ENCODE results near the gene CCDC15. TPM values are rescaled to one million over a fixed set of nuclear protein-coding genes. Genes with fewer than 3 reads are reported as not detected.
A peak's percentile ranks its signal among the peaks of the same experiment; 100 is the strongest.

CCDC15 gene
- total RNA-seq, 1 donor from 2014 or later = 8.7 TPM

GRCh38 chr11:125063429-125064043, 109.5 kb downstream of the CCDC15 start:
- DNase-seq (ENCODE audit: low spot score) = no peak

DNA sequence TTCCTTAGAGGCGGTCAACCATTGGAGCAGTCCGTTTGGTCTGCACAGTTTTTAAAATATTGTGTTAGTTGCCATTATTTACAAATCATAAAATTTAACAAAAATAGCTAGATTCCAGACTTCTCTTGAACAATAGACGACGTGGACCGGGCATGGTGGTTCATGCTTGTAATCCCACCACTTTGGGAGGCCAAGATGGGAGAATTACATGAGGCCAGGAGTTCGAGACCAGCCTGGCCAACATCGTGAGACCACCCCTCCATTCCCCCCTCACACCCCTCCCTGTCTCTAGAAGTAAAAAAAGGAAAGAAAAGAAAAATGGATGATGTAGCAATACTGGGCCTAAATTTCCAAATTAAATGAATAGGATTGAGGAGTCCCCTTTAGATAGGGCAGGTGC, 110.1 kb downstream of the CCDC15 start:
- no peak for DNase-seq (ENCODE audit: low spot score)

GRCh38 chr11:125068368-125068767, 114.4 kb downstream of the CCDC15 start:
- DNase-seq (ENCODE audit: low spot score) = no peak

- DNase-seq (ENCODE audit: low spot score) = no peak
Observed at GRCh38 chr11:125069008-125069407, 115.0 kb downstream of the CCDC15 start.

DNA sequence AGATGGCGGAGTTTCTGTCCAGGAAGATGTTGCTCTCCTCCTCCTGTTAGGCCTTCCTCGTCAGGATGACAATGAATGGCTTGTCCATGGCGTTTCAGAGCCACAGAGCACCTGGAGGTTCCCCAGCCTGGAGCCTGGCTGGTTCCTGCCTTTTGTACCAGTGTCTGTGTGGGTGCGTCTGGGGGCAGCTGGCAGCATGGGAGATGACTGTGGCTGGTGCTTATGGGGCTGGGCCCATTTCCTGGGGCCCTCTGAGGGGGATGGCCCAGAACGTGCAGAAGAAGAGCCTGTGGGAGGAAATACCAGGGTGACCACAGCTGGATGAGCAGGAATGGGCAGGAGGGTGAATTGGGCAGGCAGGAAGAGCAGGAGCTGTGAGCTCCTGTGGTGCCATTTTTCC, 115.8 kb downstream of the CCDC15 start:
- DNase-seq (ENCODE audit: low spot score) = no peak

DNA sequence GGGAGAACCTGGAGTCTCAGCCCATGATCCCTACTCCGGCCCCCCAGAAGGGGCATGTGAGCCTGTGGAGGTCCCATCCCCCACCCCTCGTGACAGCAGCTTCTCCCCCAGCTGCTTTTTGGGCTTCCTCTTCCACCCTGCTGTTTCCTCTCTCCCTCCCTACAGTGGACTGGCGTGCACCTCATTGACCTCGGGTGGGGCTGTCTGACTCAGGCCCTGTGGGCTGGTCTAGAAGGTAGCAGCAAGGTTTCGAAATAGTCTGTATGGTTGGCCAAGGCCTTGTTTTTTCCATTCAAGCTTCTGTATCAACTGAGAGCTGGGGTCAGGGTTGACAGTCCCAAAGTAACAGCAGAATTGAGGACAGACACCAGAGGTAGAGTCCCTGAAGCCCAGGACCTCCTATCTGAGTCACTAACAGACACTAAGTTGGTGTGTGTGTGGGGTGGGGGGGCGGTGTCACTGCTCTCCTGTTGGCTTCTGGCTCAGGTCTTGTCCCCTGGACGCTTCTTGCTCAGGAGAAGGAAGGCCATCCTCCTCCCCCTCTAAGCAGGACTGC, 116.8 kb downstream of the CCDC15 start:
- peak; percentile 71 for DNase-seq (ENCODE audit: low spot score)

- DNase-seq (ENCODE audit: low spot score) = no peak
Observed at GRCh38 chr11:125071435-125071834, 117.4 kb downstream of the CCDC15 start.

GRCh38 chr11:125071846-125072217, 117.8 kb downstream of the CCDC15 start:
- no peak for DNase-seq (ENCODE audit: low spot score)

DNA sequence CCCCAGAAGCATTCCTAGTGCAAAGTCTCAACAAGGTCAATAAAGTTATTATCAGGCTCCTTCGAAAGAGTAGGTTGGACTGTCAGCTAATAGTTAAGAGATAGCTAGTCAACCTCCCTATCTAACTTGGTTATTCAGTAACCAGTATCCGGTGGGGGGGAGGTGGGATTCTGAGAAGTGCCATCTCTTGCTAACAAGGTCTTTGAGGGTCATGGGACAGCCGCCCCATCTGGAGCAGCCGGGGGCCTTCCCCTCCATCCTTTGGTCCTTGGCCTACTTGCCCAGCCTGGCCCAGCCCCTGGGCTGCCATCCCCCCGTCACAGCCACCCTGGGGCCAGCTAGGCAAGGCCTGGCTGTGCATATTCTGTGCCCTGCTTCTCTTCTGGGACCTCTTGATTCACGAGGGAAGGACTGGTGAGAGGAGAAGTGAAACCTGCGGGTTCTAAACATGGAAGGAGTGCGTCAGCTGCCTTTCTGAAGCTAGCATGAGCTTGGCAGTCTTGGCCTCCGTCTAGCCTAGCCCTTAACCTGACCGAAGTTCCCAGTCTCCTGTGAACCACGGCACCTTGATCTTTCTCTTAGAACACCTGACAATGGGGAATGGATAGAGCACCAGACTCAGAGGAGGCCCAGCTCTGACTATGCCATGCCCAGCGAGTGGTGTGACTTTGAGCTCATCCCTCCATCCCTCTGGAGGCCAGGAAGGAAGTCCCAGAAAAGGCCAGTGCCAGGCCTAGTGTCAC, 118.4 kb downstream of the CCDC15 start:
- DNase-seq (ENCODE audit: low spot score) = peak; percentile 37

DNA sequence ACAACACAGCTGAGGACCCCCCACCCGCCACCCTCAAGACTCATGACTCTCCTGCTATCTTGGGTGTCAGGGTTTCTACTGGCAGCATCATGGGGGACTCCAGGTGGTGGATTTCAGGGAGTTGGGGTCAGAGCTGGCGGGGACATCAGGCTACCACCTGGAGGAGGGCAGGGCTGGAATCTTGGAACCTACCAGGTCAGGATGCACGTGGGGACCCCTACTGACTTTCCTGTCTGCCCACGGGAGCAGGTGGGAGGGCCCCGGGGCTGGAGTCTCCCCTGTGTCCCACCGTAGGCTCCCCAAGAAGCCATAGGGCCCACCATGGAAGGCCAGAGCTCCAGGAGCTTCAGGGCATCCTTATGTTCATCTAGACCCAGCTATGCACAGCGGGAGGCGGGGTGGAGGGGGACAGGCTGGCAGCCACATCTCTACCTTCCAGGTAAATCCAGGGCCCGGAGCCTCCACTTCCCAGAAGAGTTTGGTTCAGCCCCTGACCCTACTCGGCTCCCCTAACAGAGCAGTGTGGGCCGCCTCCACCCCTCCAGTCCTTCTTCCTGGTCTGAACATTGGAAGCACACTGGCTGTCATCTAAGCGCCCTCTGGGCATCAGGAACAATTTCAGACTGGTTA, 119.1 kb downstream of the CCDC15 start:
- DNase-seq (ENCODE audit: low spot score) = no peak

GRCh38 chr11:125073616-125074483, 119.8 kb downstream of the CCDC15 start:
- no peak for DNase-seq (ENCODE audit: low spot score)

- no peak for DNase-seq (ENCODE audit: low spot score)
Observed at GRCh38 chr11:125074511-125075241, 120.7 kb downstream of the CCDC15 start.

DNA sequence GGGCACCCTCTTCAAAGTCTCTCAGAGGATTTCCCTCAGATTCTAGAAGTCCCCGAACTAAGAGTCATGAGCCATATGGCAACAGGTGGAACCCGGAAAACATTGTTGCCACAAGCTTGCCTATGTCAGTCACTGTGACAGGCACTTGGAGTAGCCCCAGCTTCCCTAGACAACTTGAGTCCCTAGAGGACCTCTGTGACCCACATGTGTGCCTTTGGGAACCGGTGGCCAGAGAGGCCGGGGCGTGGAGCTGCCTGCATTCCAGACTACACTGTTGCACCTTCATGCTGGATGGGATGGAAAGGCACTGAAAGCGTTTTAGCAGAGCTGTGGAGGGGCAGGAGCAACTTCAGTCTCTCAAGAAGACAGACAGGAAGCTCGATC, 121.2 kb downstream of the CCDC15 start:
- DNase-seq (ENCODE audit: low spot score) = no peak

GRCh38 chr11:125075900-125076317, 121.9 kb downstream of the CCDC15 start:
- peak; percentile 61 for DNase-seq (ENCODE audit: low spot score)

GRCh38 chr11:125076378-125076945, 122.5 kb downstream of the CCDC15 start:
- no peak for DNase-seq (ENCODE audit: low spot score)

GRCh38 chr11:125078016-125078415, 124.0 kb downstream of the CCDC15 start:
- DNase-seq (ENCODE audit: low spot score) = no peak

DNA sequence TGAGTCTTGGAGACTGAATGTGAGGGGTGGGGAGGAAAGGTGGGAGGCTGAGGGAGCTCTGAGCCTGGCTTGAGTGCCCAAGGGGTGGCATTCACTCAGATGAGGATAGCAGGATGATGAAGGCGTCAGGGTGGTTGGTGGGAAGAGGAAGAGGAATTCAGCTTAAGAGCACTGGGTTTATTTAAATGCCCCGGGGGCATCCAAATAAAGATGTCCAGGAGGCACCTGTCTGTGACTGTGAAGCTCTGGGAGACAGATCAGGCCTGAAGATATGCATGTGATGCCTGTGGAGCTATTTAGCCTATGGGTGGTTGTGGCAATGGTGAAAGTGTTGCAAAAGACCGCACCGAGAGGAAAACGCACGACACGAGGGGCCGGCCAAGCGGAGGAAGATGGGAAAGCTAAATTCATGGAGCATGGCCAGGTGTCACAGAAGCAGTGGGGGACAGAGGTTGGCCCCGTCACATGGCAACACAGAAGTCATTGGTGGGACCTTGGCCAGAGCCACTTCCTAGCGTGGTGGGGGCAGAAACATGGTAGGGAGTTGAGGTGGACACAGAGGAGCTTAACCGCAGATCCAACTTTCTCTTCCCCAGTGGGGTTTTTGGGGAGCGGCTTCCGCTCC, 124.6 kb downstream of the CCDC15 start:
- DNase-seq (ENCODE audit: low spot score) = no peak

- no peak for DNase-seq (ENCODE audit: low spot score)
Observed at GRCh38 chr11:125079151-125079877, 125.3 kb downstream of the CCDC15 start.

DNA sequence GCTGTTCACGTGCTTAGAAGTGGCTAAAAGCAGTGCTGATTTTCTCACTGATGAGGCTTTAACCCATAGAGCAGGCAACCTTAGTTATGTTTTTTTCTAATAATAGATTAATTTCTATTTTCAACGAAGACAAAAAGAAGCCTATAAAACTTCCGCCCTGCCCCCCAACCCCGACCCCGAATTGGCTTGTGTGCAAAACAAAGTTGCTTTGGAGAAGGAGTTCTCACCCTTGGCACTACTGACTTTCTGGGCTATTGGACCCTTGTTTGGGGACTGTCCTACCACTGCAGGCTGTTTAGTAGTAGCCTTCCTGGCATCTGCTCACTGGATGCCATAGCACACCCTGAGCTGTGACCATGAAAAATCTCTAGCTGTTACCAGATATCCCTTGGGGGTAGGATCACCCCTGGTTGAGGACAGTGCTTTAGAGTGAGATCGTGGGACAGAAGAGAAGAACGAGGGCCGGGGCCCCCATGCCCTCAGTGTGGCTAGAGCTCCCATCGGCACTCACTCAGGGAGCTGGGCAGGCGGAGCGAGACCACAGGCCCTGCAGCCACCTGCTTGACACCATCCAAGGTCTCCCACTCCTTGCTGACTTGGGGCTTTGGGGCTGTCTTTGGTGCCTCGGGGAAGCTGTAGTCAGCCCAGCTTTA, 126.0 kb downstream of the CCDC15 start:
- DNase-seq (ENCODE audit: low spot score) = no peak
